Suprapubic skin (tissue), 4 donors: ENCODE data around the gene HDGF. TPM values are rescaled to one million over a fixed set of nuclear protein-coding genes. Genes with fewer than 3 reads are reported as not detected.

ENCODE experiments used
- DNase-seq, 2 donors: peaks; one replicate each; pipeline ENCODE4 v3.0.0-alpha.2; 2019; ENCODE audit warnings: low spot score in 2 of 2
- H3K27ac ChIP-seq: fragments of 200-600 bp; sonication (generic); one replicate; pipeline ENCODE4 v1.5.1; 2019
- H3K27me3 ChIP-seq: fragments of 200-600 bp; sonication (generic); one replicate; pipeline ENCODE4 v1.5.1; 2019
- H3K36me3 ChIP-seq: fragments of 200-600 bp; sonication (generic); one replicate; pipeline ENCODE4 v1.5.1; 2019
- H3K4me1 ChIP-seq: fragments of 200-600 bp; sonication (generic); one replicate; pipeline ENCODE4 v1.5.1; 2019
- H3K4me3 ChIP-seq: fragments of 200-600 bp; sonication (generic); one replicate; pipeline ENCODE4 v1.5.1; 2019; ENCODE audit warnings: mild to moderate bottlenecking
- H3K9me3 ChIP-seq: fragments of 200-600 bp; sonication (generic); one replicate; pipeline ENCODE4 v1.5.1; 2019
- EP300 ChIP-seq: sonication (generic); formaldehyde crosslinking; IDR thresholded peaks from one replicate; pipeline ENCODE4 v1.6.1; 2017; ENCODE audit warnings: antibody characterized with exemption
- POLR2A ChIP-seq, 2 donors: fragments of 450-650 bp; IDR thresholded peaks; one replicate each; pipeline ENCODE4 v1.6.1; 2017; ENCODE audit warnings: antibody characterized with exemption in 2 of 2, mild to moderate bottlenecking in 2 of 2, moderate library complexity in 2 of 2
- POLR2AphosphoS5 ChIP-seq, 3 donors: sonication (generic); formaldehyde crosslinking; IDR thresholded peaks; one replicate each; pipeline ENCODE4 v1.6.1; 2017; ENCODE audit warnings: antibody characterized with exemption in 3 of 3
- WGBS: methylation state at CpG from one replicate; pipeline ENCODE4 v1.1.5; 2018; 5-methylcytosine and 5-hydroxymethylcytosine counted together
- total RNA-seq, 4 donors: library from RNA; depleted of rRNA; stranded (reverse); fragments of >200 nt; gene quantifications; one replicate each; pipeline ENCODE4 v1.1.0, GENCODE V29; 2016
- TF ChIP-seq, protein P1 (sequence below), 2 donors: fragments of 200-600 bp in 1 of 2; fragments of 450-650 bp in 1 of 2; sonication (generic) in 1 of 2; IDR thresholded peaks; one replicate each; pipeline ENCODE4 v1.5.1; 2016 to 2019; ENCODE audit warnings: antibody characterized with exemption in 2 of 2, mild to moderate bottlenecking in 1 of 2, moderate library complexity in 1 of 2

Gene HDGF
- total RNA-seq, 4 donors from 2014 or later = 178 to 250 (median 210) TPM

DNA sequence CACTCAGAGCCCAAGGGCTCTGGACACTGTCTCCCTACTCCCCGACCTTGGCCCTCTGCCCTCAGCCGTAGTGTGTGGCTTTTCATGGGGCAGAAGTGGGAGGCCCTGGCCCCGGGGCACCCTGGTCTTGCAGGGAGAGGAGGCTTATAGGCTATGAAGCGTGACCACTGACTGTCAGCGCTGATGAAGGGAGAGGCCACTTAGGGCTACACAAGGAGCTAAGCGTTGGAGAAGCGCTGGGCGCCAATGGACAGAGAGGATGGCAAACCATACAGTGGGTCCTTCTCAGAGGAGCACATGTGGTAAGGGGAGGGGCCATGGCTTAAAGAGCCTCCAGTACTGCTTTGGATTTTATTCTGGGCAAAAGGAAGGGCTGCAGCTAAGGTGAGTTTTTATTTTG lies 54.0 kb downstream of the HDGF start:
- WGBS = 86% methylated on average over 8 of the region's 8 CpGs
- peaks cover 24% of the 10 kb centered on the region for H3K4me1 ChIP-seq
- no peak overlapping the region for H3K4me3 ChIP-seq
- DNase-seq = no peak
- TF ChIP-seq POLR2A (IDR thresholded peaks at IDR 0.05) (no peak), EP300 (no peak), POLR2AphosphoS5 (IDR thresholded peaks at IDR 0.05) (no peak)
- TF ChIP-seq, protein P1, sequence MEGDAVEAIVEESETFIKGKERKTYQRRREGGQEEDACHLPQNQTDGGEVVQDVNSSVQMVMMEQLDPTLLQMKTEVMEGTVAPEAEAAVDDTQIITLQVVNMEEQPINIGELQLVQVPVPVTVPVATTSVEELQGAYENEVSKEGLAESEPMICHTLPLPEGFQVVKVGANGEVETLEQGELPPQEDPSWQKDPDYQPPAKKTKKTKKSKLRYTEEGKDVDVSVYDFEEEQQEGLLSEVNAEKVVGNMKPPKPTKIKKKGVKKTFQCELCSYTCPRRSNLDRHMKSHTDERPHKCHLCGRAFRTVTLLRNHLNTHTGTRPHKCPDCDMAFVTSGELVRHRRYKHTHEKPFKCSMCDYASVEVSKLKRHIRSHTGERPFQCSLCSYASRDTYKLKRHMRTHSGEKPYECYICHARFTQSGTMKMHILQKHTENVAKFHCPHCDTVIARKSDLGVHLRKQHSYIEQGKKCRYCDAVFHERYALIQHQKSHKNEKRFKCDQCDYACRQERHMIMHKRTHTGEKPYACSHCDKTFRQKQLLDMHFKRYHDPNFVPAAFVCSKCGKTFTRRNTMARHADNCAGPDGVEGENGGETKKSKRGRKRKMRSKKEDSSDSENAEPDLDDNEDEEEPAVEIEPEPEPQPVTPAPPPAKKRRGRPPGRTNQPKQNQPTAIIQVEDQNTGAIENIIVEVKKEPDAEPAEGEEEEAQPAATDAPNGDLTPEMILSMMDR (IDR thresholded peaks at IDR 0.05) = no peak
- H3K27ac ChIP-seq = no peak overlapping the region
- H3K27me3 ChIP-seq = no peaks in the 10 kb centered on the region
- no peaks in the 10 kb centered on the region for H3K9me3 ChIP-seq
- peaks cover 11% of the 10 kb centered on the region for H3K36me3 ChIP-seq

DNA sequence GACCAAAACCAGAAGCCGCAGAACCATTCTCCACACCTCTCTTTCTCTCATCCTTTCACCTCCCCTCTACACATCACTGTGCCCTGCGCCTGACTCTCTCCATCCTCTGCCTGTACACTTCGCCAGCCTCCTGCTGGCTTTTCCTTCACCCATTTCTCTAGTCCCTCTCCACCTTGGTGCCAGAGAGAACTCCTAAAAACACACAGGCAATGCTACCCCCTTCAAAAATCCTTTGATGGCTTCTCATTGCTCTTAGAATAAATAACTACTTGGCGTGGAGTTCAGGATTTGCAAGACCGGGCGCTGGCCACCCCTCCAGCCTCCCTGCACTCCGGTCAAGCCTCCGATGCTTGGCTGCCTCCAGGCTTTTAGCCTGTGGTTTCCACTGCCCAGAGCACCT lies 54.7 kb downstream of the HDGF start:
- WGBS = 81% methylated on average over 8 of the region's 8 CpGs
- peaks cover 31% of the 10 kb centered on the region for H3K4me1 ChIP-seq
- H3K27ac ChIP-seq = no peak overlapping the region
- no peaks in the 10 kb centered on the region for H3K9me3 ChIP-seq
- H3K27me3 ChIP-seq = no peaks in the 10 kb centered on the region
- H3K4me3 ChIP-seq = no peak overlapping the region
- TF ChIP-seq EP300 = no peak
- no peak for TF ChIP-seq POLR2A (IDR thresholded peaks at IDR 0.05)
- TF ChIP-seq, protein P1 (IDR thresholded peaks at IDR 0.05) = no peak
- no peak for TF ChIP-seq POLR2AphosphoS5 (IDR thresholded peaks at IDR 0.05)
- H3K36me3 ChIP-seq = peaks cover 11% of the 10 kb centered on the region
- DNase-seq = no peak

DNA sequence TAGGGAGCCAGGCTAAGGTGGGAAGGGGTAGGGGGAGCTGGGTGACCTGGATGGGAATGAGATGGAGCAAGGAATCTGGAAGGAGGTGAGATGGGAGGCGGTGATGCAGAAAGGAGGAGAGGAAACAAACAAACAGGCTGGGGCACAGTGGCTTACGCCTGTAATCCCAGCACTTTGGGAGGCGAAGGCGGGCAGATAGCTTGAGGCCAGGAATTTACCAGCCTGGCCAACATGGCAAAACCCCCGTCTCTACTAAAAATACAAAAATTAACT lies 56.8 kb downstream of the HDGF start:
- Histone ChIP-seq H3K4me3 (no peak overlapping the region), H3K27me3 (no peaks in the 10 kb centered on the region), H3K4me1 (peaks cover 43% of the 10 kb centered on the region), H3K27ac (no peak overlapping the region), H3K9me3 (no peaks in the 10 kb centered on the region), H3K36me3 (peaks cover 6% of the 10 kb centered on the region)
- DNase-seq = no peak
- TF ChIP-seq EP300 (no peak), POLR2AphosphoS5 (IDR thresholded peaks at IDR 0.05) (no peak), POLR2A (IDR thresholded peaks at IDR 0.05) (no peak)
- TF ChIP-seq, protein P1 (IDR thresholded peaks at IDR 0.05) = no peak
- 60% methylated on average over 5 of the region's 5 CpGs for WGBS

DNA sequence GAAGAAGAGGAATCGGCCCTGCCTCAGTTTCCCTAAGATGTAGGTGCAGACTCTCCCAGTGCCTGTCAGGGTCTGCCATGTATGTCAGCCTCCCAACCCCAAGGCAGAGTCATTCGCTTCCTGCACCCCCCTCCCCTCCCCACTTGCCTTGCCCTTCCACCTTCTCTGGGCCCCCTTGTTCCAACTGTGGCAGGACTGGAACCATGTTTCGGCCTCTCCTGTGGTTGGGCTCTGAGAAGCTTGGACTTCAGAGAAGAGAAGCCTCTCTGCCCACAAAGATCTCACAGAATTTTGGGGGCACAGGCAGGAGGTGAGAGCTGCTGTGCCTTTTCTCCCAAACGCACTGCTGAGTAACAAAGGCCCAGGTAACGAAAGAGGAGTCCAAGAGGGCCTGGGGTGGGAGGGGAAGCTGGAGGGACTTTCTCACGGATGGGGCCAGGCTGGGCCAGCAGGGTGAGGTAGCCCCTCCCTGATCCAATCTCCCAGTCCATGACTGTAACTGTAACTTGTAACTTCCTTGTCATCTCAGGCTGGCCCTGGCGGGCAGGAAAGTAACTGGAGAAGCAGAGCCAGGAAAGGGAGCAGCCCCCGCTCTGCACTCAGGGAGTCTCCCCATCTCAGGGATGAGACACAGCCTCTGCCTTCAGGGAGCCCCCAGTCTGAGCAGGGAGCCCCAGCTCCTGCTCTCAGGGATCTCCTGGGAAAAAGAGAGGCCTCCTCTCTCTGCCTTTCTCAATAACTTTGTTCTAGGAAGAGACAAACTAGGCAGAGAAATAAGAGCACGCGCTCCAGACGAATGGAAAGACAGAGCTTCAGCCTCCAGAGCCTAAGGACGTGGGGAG lies 57.4 kb downstream of the HDGF start:
- TF ChIP-seq EP300 = no peak
- no peak overlapping the region for H3K27ac ChIP-seq
- no peak overlapping the region for H3K4me3 ChIP-seq
- H3K9me3 ChIP-seq = no peaks in the 10 kb centered on the region
- H3K27me3 ChIP-seq = no peaks in the 10 kb centered on the region
- peaks cover 2% of the 10 kb centered on the region for H3K36me3 ChIP-seq
- DNase-seq = no peak
- H3K4me1 ChIP-seq = peaks cover 48% of the 10 kb centered on the region
- WGBS = 53% methylated on average over 12 of the region's 12 CpGs

DNA sequence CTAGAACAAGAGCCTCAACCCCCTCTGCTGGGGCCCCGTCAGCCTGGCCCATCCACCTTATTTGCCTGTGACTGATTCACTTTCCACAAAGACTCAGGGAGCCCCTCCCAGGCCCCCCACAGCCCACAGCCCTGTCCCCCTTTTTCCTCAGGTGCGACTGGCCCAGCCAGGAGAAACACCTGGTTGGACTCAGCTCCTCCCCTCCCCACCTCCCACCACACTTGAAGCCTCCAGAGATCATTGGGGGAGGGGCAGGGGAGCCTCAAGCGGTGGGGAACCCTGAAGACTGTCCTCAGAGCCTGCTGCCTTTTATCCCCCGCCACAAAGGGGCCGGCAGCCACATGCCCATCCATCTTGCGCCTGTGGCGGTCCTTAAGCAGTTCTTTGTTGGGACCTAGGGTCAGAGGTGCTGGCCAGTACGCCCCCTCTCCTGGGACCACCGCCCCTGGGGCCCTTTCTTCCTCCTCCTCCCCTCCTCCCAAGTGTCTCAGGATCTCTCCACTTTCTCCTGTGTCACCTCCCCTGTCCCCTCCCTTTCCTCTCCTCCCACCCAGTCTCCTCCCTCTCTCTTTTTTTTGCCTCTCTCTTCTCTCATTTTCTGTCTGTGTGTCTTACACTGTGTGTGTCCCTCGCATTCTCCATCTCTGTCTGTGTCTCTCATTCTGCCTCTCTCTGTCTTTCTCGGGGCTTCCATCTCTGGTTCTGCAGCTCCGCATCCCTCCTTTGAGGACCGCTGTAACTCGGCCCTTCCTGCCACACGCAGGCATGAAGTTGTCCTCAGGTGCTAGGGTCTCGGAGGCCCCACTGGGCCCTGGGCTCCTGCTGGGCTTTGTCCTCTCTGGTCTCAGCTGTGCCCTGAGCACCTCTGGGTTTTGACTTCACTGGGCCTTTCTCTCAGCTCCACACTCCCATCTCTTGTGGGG lies 58.3 kb downstream of the HDGF start:
- peak overlapping the region; percentile 67 for H3K27ac ChIP-seq
- TF ChIP-seq POLR2A (IDR thresholded peaks at IDR 0.05) = no peak
- TF ChIP-seq EP300 = no peak
- TF ChIP-seq POLR2AphosphoS5 (IDR thresholded peaks at IDR 0.05) = no peak
- TF ChIP-seq, protein P1 (IDR thresholded peaks at IDR 0.05) = no peak
- no peaks in the 10 kb centered on the region for H3K9me3 ChIP-seq
- H3K4me3 ChIP-seq = no peak overlapping the region
- no peak for DNase-seq
- H3K36me3 ChIP-seq = no peaks in the 10 kb centered on the region
- 48% methylated on average over 14 of the region's 16 CpGs for WGBS
- no peaks in the 10 kb centered on the region for H3K27me3 ChIP-seq
- H3K4me1 ChIP-seq = peaks cover 50% of the 10 kb centered on the region
